ENCODE data around the gene TEX55.
"Not testable (repeated sequence)": the region's sequence is repeated elsewhere in the genome, so short reads cannot be mapped to it uniquely, and the experiment has no call there.

TEX55 gene

DNA sequence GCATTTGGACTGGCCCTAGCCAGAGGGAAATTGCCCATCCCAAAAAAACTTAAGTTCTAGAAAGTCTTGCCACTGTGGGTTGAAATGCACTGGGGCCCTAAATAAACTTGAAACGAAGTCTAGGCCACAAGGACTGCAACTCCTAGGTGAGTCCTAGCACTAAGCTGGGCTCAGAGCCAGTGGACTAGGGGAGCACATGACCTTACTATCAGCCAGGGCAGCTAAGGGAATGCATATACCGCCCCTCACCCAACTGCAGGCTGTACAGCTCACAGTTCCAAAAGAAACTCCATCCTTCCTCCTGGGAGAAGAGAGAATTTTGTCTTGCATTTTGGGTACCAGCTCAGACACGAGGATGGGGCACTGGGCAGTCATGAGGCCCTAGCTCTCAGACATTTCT is 23.6 kb upstream of the TEX55 start:
- no peak overlapping the region for H3K4me3 ChIP-seq (ENCODE audit: low read depth, low read length)
- no peak for TF ChIP-seq CTCF (IDR thresholded peaks at IDR 0.05; ENCODE audit: borderline replicate concordance, insufficient read depth, low read depth, low read length)

DNA sequence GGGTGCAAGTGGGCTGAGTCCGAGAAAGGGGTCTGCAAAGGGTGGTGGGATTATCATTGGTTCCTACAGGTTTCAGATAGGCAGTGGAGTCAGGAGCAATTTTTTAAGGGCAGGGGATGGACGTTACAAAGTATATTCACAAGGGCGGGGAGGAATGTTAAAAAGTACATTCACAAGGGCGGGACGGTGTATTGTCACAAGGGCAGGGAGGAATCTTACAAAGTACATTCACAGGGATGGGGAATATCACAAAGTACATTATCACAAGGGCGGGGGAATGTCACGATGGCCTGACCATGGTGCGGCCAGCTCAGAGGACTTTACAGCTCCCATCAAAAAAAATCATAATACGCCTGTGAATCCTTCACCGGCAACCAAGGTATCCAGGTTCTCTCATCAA is 20.6 kb upstream of the TEX55 start:
- H3K4me3 ChIP-seq (ENCODE audit: low read depth, low read length), result no peak overlapping the region

DNA sequence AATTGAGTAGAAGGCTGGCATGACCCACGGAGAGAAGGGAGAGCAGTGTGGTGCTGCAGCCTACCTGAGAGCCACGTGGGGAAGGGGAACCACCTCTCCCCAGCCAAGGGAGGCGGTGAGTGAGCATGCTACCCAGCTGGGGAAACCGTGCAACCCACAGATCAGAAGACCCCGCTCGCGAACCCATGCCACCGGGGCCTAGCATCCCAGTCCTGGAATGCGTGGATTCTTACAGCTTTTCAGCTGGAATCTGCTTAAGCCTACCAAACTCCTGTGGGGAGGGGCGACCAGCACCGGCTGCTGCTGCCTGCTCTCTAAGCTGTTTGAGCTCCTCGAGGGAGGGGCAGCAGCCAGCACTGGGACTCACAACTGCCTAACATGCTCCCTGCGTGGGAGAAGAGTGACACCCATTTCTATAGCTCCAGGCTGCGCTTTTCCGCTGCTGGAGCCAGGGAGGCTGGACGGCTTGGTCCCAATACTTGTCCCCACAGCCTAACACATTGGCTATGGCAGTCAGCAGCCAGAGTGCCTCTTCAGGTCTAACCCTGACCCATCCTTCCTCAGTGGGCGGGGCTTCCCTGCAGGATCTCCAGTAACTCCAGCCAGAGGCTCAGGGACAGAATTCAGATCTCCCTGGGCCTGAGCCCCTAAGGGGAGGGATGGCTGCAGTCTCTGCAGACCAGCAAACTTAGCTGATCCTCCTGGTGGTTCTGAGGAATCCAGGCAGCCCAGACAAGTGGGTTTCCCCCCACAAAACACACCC is 20.0 kb upstream of the TEX55 start:
- H3K4me3 ChIP-seq (ENCODE audit: low read depth, low read length), result no peak overlapping the region
- no peak for TF ChIP-seq CTCF (IDR thresholded peaks at IDR 0.05; ENCODE audit: borderline replicate concordance, insufficient read depth, low read depth, low read length)

More for the DNA sequence above, 20.6 kb upstream of the TEX55 start:
- no peak for TF ChIP-seq CTCF (IDR thresholded peaks at IDR 0.05; ENCODE audit: borderline replicate concordance, insufficient read depth, low read depth, low read length)

DNA sequence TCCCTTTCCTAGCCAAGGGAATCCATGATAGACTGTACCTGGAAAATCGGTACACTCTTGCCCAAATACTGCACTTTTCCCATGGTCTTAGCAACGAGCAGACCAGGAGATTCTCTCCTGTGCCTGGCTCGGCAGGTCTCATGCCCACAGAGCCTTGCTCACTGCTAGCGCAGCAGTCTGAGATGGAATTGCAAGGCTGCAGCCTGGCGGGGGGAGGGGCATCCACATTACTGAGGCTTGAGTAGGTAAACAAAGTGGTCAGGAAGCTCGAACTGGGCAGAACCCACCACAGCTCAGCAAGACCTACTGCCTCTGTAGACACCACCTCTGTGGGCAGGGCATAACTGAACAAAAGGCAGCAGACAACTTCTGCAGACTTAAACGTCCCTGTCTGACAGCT is 15.7 kb upstream of the TEX55 start:
- not testable (repeated sequence) for H3K4me3 ChIP-seq (ENCODE audit: low read depth, low read length)

- not testable (repeated sequence) for H3K4me3 ChIP-seq (ENCODE audit: low read depth, low read length)
These were observed 13.7 kb upstream of the TEX55 start for GRCh38 chr3:119132291-119132690.

DNA sequence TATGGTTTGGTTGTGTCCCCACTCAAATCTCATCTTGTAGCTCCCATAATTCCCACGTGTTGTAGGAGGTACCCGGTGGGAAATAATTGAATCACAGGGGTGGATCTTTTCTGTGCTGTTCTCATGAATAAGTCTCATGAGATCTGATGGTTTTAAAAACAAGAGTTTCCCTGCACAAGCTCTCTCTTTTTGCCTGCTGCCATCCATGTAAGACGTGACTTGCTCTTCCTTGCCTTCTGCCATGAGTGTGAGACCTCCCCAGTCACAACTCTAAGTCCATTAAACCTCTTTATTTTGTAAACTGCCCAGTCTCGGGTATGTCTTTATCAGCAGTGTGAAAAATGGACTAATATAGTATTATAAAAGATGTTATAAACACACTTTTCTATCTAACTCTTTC is 6.6 kb upstream of the TEX55 start:
- not testable (repeated sequence) for H3K4me3 ChIP-seq (ENCODE audit: low read depth, low read length)

GRCh38 chr3:119140466-119140865 is 5.5 kb upstream of the TEX55 start:
- no peak for TF ChIP-seq CTCF (IDR thresholded peaks at IDR 0.05; ENCODE audit: borderline replicate concordance, insufficient read depth, low read depth, low read length)
- H3K4me3 ChIP-seq (ENCODE audit: low read depth, low read length), result no peak overlapping the region

DNA sequence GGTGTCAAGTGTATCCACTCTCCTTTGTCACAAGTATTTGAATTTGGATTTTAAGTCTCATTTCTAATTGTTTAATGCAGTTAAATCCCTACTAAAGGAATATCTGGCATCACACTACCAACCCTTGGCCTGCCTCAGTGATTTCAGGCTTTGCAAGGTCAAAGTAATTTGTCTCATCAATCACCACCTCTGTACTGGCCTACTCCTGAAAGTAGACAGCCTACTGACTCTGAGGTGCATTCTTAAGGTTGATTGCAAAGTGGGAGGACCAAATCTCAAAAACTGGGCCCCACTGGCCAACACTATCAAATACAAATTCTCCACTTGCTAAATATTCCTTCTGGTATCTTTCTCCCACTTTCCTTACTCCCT is 851 bp upstream of the TEX55 start:
- no peak overlapping the region for H3K4me3 ChIP-seq (ENCODE audit: low read depth, low read length)
- no peak for TF ChIP-seq CTCF (IDR thresholded peaks at IDR 0.05; ENCODE audit: borderline replicate concordance, insufficient read depth, low read depth, low read length)
